Neuronal stem cell (in vitro differentiated cells): ENCODE results near the gene UFM1.
"Not testable (repeated sequence)": the region's sequence is repeated elsewhere in the genome, so short reads cannot be mapped to it uniquely, and the experiment has no call there.

ENCODE experiments used
- DNase-seq: peaks from one replicate; pipeline ENCODE4 v3.0.0-alpha.2; 2013; ENCODE audit warnings: low spot score
- H2AFZ ChIP-seq: one replicate; pipeline ENCODE4 v1.6.1; 2013; ENCODE audit warnings: mild to moderate bottlenecking, low read length, inconsistent platforms
- H2AK5ac ChIP-seq: 2 replicates; pipeline ENCODE4 v1.6.1; 2013; ENCODE audit warnings: low read depth, mild to moderate bottlenecking, inconsistent platforms, low read length, moderate library complexity, mixed read lengths
- H2BK120ac ChIP-seq: 2 replicates; pipeline ENCODE4 v1.6.1; 2013; ENCODE audit warnings: low read depth, mild to moderate bottlenecking, inconsistent platforms, low read length, moderate library complexity, mixed read lengths
- H2BK12ac ChIP-seq: one replicate; pipeline ENCODE4 v1.6.1; 2013; ENCODE audit warnings: low read length, inconsistent platforms
- H2BK15ac ChIP-seq: 2 replicates; pipeline ENCODE4 v1.6.1; 2013; ENCODE audit warnings: mild to moderate bottlenecking, low read length, inconsistent platforms, mixed read lengths
- H2BK5ac ChIP-seq: one replicate; pipeline ENCODE4 v1.6.1; 2013; ENCODE audit warnings: inconsistent platforms, mild to moderate bottlenecking, low read length, moderate library complexity
- H3K14ac ChIP-seq: one replicate; pipeline ENCODE4 v1.6.1; 2013; ENCODE audit warnings: low read length, inconsistent platforms
- H3K18ac ChIP-seq: 2 replicates; pipeline ENCODE4 v1.6.1; 2013; ENCODE audit warnings: low read length, inconsistent platforms
- H3K23ac ChIP-seq: 2 replicates; pipeline ENCODE4 v1.6.1; 2013; ENCODE audit warnings: low read depth, mild to moderate bottlenecking, mixed read lengths, low read length, inconsistent platforms; ENCODE audit not compliant: poor library complexity
- H3K27ac ChIP-seq: replicated peaks from 3 replicates; pipeline ENCODE4 v1.5.1; 2013; ENCODE audit warnings: low read length, inconsistent platforms
- H3K27me3 ChIP-seq, 3 experiments: 2 replicates each; pipeline ENCODE4 v1.6.1; 2013; ENCODE audit warnings: low read length in 3 of 3, mild to moderate bottlenecking in 2 of 3, inconsistent platforms in 1 of 3, low read depth in 1 of 3, mixed read lengths in 1 of 3, moderate library complexity in 1 of 3; ENCODE audit not compliant: control insufficient read depth in 3 of 3, insufficient read depth in 3 of 3
- H3K36me3 ChIP-seq, 2 donors: replicated peaks in 1 of 2; 2 replicates each; pipeline ENCODE4 v1.6.1; 2013; ENCODE audit warnings: low read length in 2 of 2; ENCODE audit not compliant: control insufficient read depth in 2 of 2, insufficient read depth in 2 of 2
- H3K4ac ChIP-seq: 2 replicates; pipeline ENCODE4 v1.6.1; 2013; ENCODE audit warnings: inconsistent platforms, mild to moderate bottlenecking, low read length, moderate library complexity
- H3K4me1 ChIP-seq, 2 donors: 1 replicate in 1 of 2; 2 replicates in 1 of 2; pipeline ENCODE4 v1.6.1; 2013; ENCODE audit warnings: low read length in 2 of 2, low read depth in 1 of 2; ENCODE audit not compliant: control insufficient read depth in 2 of 2, insufficient read depth in 1 of 2
- H3K4me2 ChIP-seq: one replicate; pipeline ENCODE4 v1.6.1; 2013; ENCODE audit warnings: mild to moderate bottlenecking, low read length, inconsistent platforms; ENCODE audit not compliant: insufficient read depth, poor library complexity, severe bottlenecking
- H3K4me3 ChIP-seq, 2 donors: 2 replicates each; pipeline ENCODE4 v1.5.1; 2013; ENCODE audit warnings: low read length in 2 of 2, mild to moderate bottlenecking in 2 of 2, inconsistent platforms in 1 of 2, moderate library complexity in 1 of 2
- H3K79me1 ChIP-seq: one replicate; pipeline ENCODE4 v1.6.1; 2013; ENCODE audit warnings: low read depth, mild to moderate bottlenecking, inconsistent platforms, low read length, moderate library complexity
- H3K9ac ChIP-seq: one replicate; pipeline ENCODE4 v1.6.1; 2013; ENCODE audit warnings: mild to moderate bottlenecking, low read depth, low read length, inconsistent platforms; ENCODE audit not compliant: poor library complexity
- H3K9me3 ChIP-seq, 2 donors: replicated peaks in 1 of 2; 2 replicates each; pipeline versions ENCODE3 to v1.6.1; 2013; ENCODE audit warnings: low read length in 2 of 2, mild to moderate bottlenecking in 2 of 2, inconsistent platforms in 1 of 2, low read depth in 1 of 2, mixed read lengths in 1 of 2, moderate library complexity in 1 of 2; ENCODE audit not compliant: control insufficient read depth in 2 of 2, insufficient read depth in 1 of 2
- H4K8ac ChIP-seq: one replicate; pipeline ENCODE4 v1.6.1; 2013; ENCODE audit warnings: low read depth, mild to moderate bottlenecking, inconsistent platforms, low read length, moderate library complexity
- H4K91ac ChIP-seq: one replicate; pipeline ENCODE4 v1.6.1; 2013; ENCODE audit warnings: low read length, low read depth, mild to moderate bottlenecking, inconsistent platforms; ENCODE audit not compliant: poor library complexity
- WGBS, 2 donors: extraction: QIAGEN DNeasy Blood & Tissue Kit; methylation state at CpG; one replicate each; pipeline ENCODE4 v1.1.7; 2013; ENCODE audit warnings: missing lambda C conversion rate in 2 of 2, mixed read lengths in 1 of 2; ENCODE audit not compliant: insufficient read length in 2 of 2, insufficient replicate concordance in 1 of 2; ENCODE audit errors: extremely low coverage in 2 of 2; 5-methylcytosine and 5-hydroxymethylcytosine counted together

The UFM1 gene

DNA sequence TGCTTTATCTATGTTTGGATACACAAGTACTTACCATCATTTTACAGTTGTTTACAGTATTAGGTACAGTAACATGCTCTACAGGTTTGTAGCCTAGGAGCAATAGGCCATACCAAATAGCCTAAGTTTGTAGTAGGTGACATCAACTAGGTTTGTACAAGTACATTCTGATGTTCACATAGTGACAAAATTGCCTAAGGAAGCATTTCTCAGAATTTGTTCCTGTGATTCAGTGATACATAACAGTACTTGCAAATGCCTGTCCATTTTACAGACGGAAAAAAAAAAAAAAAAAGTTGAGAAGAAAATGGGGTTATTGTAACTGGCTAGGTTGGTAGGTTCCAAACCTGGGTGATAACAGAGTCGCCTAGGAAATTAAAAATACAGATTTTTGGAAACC is 13.6 kb downstream of the UFM1 start:
- Histone ChIP-seq H3K4me1 (no peaks in the 10 kb centered on the region), H3K23ac (no peak overlapping the region), H3K9ac (no peak overlapping the region), H3K79me1 (no peaks in the 10 kb centered on the region), H3K4me2 (no peak overlapping the region), H3K4ac (no peak overlapping the region), H4K8ac (no peak overlapping the region), H3K27ac (no peak overlapping the region), H2BK5ac (no peak overlapping the region), H3K14ac (no peak overlapping the region), H3K36me3 (peaks cover 2 to 54% of the 10 kb centered on the region in 2 donors), H3K18ac (no peak overlapping the region), H2BK120ac (no peak overlapping the region), H2BK12ac (no peak overlapping the region), H3K4me3 (no peak overlapping the region), H3K27me3 (no peaks in the 10 kb centered on the region), H3K9me3 (peaks cover 0 to 3% of the 10 kb centered on the region in 2 donors), H2AFZ (no peak overlapping the region), H2BK15ac (no peak overlapping the region), H4K91ac (no peak overlapping the region), H2AK5ac (no peak overlapping the region)
- no peak for DNase-seq
- WGBS, 2 donors = no CpG with 5 or more reads among the region's 2 CpGs

DNA sequence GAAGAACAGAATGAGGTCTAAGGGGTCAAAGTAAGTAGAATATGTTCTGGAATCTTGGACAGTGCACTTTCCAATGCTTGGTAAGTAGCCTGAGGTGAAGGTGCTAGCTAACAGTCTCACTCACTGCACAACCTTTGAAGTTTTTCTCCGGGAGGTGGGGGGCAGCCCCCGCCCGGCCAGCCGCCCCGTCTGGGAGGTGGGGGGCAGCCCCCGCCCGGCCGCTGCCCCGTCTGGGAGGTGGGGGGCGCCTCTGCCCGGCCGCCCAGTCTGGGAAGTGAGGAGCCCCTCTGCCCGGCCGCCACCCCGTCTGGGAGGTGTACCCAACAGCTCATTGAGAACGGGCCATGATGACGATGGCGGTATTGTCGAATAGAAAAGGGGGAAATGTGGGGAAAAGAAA is 14.1 kb downstream of the UFM1 start:
- peaks cover 2 to 49% of the 10 kb centered on the region in 2 donors for H3K36me3 ChIP-seq
- H3K4me2 ChIP-seq, H3K14ac ChIP-seq, H3K4me1 ChIP-seq, H3K18ac ChIP-seq, H3K79me1 ChIP-seq, H2BK120ac ChIP-seq, H4K91ac ChIP-seq, H2AFZ ChIP-seq, H3K4ac ChIP-seq, H2BK5ac ChIP-seq, H3K27me3 ChIP-seq, H3K23ac ChIP-seq, H3K9ac ChIP-seq, H2AK5ac ChIP-seq, H3K4me3 ChIP-seq, DNase-seq, H4K8ac ChIP-seq, H3K27ac ChIP-seq, H3K9me3 ChIP-seq, H2BK15ac ChIP-seq, H2BK12ac ChIP-seq: not testable (repeated sequence)
- WGBS, 2 donors = 100% methylated on average over 1 of the region's 19 CpGs; no CpG with 5 or more reads in 1 of the 2 donors

DNA sequence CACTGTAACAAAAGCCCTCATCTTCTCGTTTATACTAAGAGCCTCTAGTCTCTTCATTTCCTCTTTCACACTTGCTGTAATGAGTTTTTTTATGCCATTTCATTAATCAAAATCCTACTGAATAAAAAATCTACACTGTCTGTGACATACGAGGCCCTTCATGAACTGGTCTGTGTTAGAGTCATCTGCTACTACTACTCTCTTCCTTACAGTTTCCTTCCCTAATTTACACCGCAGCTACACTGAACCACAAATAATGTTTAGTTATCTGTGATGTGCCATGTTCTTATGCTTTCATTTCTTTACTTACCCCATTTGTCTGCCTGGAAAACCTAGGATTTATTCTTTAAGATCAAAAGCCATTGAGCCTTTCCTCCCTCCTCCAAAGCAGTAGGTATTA is 16.0 kb downstream of the UFM1 start:
- no peak overlapping the region for H3K27ac ChIP-seq
- H2BK12ac ChIP-seq = no peak overlapping the region
- H3K4me2 ChIP-seq = no peak overlapping the region
- H2AFZ ChIP-seq = no peak overlapping the region
- H2BK120ac ChIP-seq = no peak overlapping the region
- H3K9me3 ChIP-seq = peaks cover 0 to 3% of the 10 kb centered on the region in 2 donors
- no peak overlapping the region for H2BK15ac ChIP-seq
- no peak overlapping the region for H3K9ac ChIP-seq
- no peak overlapping the region for H3K4ac ChIP-seq
- H3K36me3 ChIP-seq = peaks cover 2 to 29% of the 10 kb centered on the region in 2 donors
- WGBS, 2 donors = no CpG with 5 or more reads among the region's 3 CpGs
- H4K8ac ChIP-seq = no peak overlapping the region
- DNase-seq = no peak
- H2BK5ac ChIP-seq = no peak overlapping the region
- H3K18ac ChIP-seq = no peak overlapping the region
- H3K4me3 ChIP-seq = no peak overlapping the region
- H3K14ac ChIP-seq = no peak overlapping the region
- H3K4me1 ChIP-seq = no peaks in the 10 kb centered on the region
- H4K91ac ChIP-seq = no peak overlapping the region
- H2AK5ac ChIP-seq = no peak overlapping the region
- H3K79me1 ChIP-seq = no peaks in the 10 kb centered on the region
- no peak overlapping the region for H3K23ac ChIP-seq
- no peaks in the 10 kb centered on the region for H3K27me3 ChIP-seq

DNA sequence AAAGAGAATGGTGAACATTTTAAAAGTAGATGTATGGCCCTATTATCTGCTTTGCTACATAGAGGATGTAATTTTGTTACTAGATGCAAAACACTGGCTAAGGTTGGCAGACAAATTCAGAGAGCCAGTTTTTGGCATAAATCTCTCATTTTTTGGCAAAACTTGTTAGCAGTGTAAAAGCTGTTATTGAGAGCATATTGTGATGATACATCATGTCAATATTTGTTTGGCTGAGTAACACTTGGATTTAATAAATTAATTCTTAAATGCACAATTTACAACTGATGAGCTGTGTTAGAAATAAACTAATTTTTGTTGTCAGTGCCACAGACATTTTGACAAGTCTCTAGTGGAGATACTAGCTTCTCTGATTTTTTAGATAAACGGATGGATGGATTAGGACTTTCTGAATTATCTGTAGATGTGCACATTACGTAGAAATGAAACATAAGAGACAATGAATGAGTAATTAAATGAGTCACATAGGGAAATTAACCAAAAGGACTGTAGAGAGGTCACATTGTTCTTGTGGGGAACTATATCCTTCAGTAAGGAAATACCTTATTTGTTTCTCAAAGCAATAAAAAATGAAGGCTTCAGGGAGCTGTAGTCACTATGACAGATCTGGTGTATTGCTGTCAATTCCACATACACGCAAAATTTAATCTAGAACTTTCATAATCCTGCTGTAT is 17.4 kb downstream of the UFM1 start:
- DNase-seq = no peak
- no peak overlapping the region for H3K4ac ChIP-seq
- no peak overlapping the region for H2BK15ac ChIP-seq
- H2BK5ac ChIP-seq = no peak overlapping the region
- H3K23ac ChIP-seq = no peak overlapping the region
- no peak overlapping the region for H4K8ac ChIP-seq
- H2BK120ac ChIP-seq = no peak overlapping the region
- no peak overlapping the region for H2BK12ac ChIP-seq
- H3K27me3 ChIP-seq = no peaks in the 10 kb centered on the region
- H3K18ac ChIP-seq = no peak overlapping the region
- no CpG with 5 or more reads among the region's 3 CpGs for WGBS, 2 donors
- H3K9ac ChIP-seq = no peak overlapping the region
- H3K79me1 ChIP-seq = no peaks in the 10 kb centered on the region
- H3K9me3 ChIP-seq = peaks cover 0 to 3% of the 10 kb centered on the region in 2 donors
- no peaks in the 10 kb centered on the region for H3K4me1 ChIP-seq
- H2AK5ac ChIP-seq = no peak overlapping the region
- no peak overlapping the region for H3K27ac ChIP-seq
- H2AFZ ChIP-seq = no peak overlapping the region
- H3K4me3 ChIP-seq = no peak overlapping the region
- no peak overlapping the region for H3K14ac ChIP-seq
- H4K91ac ChIP-seq = no peak overlapping the region
- H3K36me3 ChIP-seq = peaks cover 2 to 15% of the 10 kb centered on the region in 2 donors
- H3K4me2 ChIP-seq = no peak overlapping the region
